GM20000 (cell line): Measurements from ENCODE around the gene UTF1.

ENCODE experiments used
- DNase-seq: peaks from one replicate; pipeline ENCODE4 v3.0.0; 2012; ENCODE audit warnings: low spot score
- CTCF ChIP-seq: IDR thresholded peaks from 2 replicates; pipeline ENCODE4 v1.5.1; 2012; ENCODE audit warnings: mild to moderate bottlenecking, control low read depth; ENCODE audit errors: extremely low read depth, missing control alignments

The UTF1 gene

DNA sequence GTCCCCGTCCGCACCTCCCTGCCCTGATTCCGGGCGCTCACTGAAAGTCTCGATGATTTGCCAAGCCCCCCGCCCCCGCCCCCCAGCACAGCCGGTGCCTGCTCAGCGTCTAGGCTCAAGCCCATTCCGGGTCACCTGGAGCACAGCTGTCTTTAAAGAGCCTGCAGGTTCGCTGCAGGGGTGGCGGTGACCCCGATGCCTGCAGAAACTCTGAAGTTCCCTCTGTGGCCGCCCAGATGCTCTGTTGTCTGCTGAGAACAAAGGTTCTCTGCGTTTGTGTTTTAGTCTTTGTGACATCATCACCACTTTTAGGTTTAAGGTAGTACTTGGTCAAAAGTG is 8.4 kb downstream of the UTF1 start:
- DNase-seq: no peak
- TF ChIP-seq CTCF: no peak

- TF ChIP-seq CTCF: no peak
- no peak for DNase-seq
These were observed 10.0 kb downstream of the UTF1 start for GRCh38 chr10:133239990-133240389.

GRCh38 chr10:133241501-133242205 is 11.6 kb downstream of the UTF1 start:
- no peak for DNase-seq
- TF ChIP-seq CTCF: no peak

GRCh38 chr10:133242611-133243356 is 12.8 kb downstream of the UTF1 start:
- DNase-seq: no peak

GRCh38 chr10:133243593-133243992 is 13.6 kb downstream of the UTF1 start:
- TF ChIP-seq CTCF: no peak
- DNase-seq: no peak

More at GRCh38 chr10:133242611-133243356, 12.8 kb downstream of the UTF1 start:
- TF ChIP-seq CTCF: no peak

DNA sequence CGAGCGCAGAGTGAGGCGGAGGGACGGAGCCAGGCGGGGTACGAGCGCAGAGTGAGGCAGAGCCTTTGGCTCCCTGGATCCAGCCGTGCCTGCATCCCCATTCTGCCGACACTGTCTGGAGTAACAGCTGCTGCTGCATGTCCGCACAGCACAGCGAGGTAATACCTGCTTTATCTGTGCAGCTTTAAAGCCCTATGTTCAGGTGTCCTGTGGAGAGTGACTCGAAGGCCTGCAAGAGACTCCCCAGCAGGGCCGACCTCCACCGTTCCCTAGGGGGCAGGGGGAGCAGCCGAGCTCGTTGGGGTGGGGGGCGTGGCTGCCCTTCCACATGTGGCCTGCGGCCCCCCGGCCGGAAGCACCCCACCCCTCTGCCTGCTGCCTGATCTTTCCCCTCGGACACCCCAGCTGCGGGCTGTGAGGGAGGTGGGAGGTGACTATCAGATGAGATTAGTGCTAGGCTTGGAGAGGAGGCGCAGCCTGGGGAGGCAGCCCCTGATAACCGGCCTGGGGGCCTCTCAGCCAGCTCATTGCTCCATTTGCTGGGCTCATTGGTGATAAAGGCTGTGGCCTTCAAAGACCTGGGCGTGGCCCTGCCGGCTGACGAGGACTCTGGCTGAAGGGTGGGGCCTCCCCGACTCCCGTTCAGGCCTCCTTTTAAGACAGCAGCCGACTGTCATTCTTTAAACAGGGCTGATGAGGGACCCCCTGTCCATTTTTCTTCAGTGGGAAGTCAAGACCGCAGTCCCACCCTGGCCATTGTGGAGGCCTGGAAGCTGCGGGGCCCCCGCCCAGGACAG is 15.6 kb downstream of the UTF1 start:
- no peak for DNase-seq

More for the DNA sequence above, 15.6 kb downstream of the UTF1 start:
- no peak for TF ChIP-seq CTCF
